SK-N-DZ (cell line): ENCODE measurements around the gene GOLGA2.

Source experiments
- DNase-seq: peaks from one replicate; pipeline ENCODE4 v3.0.0-alpha.2; 2015; ENCODE audit warnings: low spot score

The GOLGA2 gene

DNA sequence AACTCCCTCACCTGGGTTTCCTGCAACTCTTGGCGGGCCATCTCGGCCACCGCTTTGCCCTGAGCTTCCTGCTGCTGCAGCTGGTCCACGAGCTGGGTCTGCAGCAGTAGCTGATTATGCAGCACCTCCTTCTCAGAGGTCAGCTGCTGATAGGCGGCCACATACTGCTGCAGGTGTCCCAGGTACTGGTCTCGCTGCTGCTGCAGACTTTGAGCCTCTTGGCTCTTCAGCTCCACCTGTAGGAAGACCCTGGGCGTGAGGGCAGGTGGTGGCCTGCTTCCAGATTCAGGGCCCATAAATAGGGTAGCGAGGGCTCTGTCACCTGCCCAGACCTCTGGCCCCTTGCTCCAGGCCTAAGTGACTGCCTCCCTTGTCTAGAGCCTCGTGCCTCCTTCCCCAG lies 16.7 kb downstream of the GOLGA2 start:
- no peak for DNase-seq

DNA sequence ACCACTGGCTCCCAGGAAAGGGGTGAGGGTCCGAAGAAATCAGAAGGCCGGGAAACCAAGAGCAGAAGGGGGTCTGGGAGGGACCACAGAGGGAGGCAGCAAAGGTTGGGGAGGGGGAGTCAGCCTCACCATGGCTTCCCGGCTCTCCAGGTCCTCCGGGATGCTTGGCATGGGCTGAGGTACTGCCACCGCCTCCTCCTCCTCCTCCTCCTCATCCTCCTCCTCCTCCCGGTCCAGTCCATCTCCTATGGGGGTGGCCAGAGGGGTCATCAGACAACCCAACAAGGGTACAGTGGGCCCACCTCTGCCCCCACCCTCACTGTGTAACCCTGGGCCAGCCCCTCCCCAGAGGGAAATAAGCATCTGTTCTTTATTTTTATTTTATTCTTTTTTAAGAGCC lies 17.5 kb downstream of the GOLGA2 start:
- DNase-seq = no peak

DNA sequence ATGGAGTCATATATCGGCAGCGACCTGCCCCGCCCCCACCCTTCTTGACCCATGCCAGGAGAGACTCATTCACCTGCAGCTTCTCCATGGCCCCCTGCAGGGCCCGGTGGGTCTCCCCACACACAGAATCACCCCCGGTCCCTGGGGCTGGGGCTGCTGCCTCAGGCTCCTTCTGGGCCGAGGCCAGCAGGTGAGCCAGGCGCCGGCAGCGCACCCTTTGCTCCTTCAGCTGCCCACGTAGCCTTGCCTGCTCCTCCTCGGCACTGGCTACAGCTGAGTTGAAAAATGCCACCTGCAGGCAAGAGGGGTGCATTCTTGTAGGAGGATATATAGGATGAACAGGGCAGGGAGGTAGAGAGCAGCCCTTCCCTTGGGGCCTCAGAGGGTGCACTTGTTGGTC lies 17.9 kb downstream of the GOLGA2 start:
- no peak for DNase-seq

DNA sequence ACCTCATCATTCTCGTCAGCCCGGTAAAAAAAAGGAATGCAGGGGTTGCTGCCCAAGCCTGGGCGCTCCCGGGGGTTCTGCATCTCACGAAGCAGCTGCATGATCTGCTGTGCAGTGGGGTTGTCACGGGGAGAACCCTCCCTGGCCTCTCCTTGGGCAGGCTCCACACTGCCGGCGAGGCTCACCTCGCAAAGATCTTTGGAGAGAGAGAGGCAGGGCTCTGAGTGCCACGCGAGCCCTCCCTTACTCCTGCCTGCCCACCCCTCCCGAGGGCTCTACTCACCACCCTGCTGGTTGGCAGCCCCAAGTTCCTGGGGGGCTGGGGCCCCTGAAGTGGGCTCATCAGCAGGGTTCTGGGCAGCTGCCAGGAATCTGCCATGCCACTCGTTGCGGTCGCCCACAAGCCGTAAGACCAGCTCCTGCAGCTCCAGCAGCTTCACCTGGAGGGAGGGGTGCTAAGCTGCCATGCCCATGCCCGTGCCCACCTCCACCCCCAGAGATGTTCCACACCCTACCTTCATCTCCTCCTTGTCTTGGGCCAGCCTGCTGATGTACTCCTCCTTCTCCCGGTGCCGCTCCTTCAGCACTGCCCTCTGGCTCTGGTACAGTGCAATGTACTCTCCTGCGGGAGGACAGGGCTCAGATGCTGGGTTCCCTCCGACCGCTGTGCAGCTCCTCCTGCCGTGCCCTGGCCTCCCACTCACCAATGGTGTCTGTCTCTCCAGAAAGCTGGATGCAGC lies 18.6 kb downstream of the GOLGA2 start:
- DNase-seq = no peak

DNA sequence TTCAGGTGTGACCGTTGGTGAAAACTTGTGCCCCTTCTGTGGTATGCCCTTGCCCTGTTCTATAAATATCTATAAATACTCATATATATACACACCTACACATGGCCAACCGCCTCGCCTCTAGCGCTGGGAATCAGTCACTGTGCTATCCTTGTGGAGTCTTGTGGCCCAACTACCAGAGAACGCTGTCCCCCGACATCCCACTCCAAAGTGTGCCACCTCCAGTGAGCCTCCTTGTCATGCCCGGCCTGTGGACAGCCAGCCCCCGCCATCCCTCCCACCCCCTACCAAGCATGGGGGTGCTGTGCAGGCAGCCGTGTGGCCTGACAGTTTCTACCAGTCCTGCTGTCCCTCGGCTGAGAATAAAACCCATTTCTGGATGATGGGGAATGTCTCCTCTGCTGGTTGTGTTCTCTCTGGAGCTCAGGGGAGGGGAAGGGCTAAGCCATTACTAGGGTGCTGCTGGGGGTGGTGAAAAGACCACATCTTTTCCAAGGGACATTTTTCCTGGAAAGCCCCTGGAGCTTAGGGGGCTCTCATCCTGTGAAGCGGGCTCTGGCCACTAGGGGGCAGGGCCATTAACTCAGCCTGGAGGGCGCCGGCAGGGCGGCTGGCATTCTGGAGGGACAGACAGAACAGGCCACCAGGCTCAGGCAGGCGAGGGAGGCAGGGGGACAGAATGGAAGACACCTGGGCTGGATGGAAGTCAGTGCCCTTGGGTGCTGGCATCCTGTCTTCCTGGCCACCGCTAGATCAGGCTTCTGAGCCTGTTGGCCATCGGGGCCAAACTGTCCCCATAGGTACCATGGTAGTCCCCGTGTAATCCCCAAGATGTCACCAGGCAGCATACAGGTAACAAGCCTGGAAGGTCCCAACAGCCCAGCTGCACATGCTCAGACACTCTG lies 20.7 kb downstream of the GOLGA2 start:
- peak; percentile 66 for DNase-seq

DNA sequence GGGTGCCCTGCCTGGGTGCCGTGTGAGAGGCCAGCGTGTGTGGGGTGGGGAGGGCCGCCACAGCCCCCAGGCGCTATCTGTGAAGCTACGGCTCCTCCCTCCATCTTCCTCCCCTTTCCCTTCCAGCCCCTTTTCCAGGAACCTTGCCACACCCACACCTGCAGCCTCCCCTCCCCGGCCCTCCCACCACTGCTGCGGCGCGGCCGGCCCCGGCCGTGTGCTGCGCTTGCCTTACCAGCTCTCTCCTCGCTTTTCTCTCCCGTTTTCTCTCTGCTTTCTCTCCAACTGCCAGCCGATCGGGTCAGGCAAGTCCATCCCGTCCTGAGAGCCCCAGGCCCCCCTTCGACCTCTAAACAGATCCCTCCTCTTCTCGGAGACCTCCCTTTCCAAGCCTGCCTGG lies 21.4 kb downstream of the GOLGA2 start:
- DNase-seq = no peak

DNA sequence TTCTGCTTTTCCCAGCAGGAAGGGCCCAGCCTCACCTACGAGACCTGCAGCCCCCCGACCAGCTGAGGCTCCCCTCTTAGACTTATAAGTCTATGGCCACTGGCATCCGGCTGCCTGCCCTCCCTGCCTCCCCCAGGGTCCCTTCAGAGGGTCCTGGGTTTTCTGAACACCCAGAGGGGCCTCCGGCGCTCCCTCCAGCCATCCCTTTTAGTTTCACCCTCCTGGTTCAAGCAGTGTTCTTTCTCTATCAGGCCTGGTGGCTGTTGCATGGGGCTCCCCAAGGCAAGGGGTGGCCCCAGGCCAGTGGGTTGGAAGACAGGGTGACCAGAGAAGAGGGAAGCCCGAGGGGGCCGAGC lies 21.8 kb downstream of the GOLGA2 start:
- DNase-seq = no peak

DNA sequence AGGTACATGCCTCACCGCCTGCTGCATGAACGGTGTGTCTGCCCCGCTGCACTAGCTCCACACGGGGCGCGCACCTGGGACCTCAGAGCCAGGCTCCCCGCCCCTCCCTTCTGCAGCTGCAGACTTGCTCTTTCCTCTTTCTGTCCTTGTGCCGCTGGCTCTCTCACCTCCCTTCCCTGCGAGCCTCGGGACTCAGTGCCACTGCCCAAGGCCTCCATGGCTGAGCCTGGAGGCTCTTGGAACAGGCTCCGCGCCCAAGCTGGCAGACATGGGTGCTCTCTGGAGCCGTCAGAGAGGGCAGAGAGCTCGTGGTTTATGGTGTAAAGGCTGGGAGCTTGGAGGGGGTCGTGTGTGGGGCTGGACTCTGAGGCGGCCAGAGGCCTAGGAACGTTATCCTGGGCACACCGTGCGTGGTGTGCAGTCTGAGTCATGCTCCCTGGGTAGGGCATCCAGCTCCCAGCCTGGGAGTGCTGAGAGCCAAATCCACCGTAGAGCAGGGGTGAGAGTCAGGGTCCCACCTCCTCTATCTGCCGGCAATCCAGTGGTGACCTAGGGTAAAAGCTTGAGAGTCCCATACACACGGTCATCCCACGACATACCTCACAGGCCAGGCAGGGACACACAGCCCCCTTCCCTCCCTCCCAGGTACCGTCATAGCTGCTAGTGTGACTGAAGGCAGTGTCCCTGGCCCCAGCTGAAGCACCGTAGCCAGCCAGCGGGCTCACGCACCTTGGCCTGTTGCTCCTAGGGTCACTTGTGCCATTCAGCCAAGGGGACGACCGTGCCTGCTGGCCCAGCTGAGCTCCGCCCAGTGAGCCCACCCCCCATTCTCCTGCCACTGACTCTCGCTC lies 22.4 kb downstream of the GOLGA2 start:
- no peak for DNase-seq

DNA sequence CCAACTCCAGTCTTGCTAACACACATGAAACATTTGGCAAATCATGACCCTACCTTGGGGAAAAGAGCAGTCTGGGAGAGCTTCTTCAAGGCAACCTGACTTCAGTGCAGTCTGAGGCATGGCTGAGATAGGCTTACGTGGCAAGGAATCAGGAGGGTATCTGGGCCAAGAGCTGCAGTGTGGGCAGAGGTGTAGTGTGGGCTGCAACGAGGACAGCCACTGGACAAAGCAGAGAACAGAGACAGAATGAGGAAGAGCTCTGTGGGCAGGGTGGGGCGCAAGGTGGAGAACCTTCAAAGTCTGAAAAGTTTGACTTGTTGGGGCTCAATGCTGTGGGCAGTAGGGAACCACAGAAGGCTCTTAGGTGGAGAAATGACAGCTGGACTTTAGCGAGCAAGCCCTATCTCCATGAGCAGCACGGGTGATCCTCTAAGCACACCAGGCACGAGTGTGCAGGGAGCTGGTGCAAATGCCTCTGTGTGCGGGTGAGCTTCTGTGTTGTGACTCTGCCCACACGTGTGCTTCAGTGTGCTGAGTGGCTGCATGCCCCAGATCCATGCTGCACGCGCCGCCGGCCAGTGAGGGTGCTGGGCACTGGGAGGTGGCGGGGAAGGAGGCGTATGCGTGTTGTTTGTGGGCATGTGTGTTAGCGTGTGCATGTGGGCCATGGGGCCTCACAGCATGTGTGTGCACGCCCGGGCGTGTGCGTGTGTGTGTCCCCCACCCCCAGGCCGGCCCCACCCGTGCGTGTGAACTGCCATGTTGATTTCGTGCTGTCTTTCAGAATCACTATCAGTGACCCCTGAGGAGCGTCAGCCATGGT lies 23.3 kb downstream of the GOLGA2 start:
- no peak for DNase-seq

DNA sequence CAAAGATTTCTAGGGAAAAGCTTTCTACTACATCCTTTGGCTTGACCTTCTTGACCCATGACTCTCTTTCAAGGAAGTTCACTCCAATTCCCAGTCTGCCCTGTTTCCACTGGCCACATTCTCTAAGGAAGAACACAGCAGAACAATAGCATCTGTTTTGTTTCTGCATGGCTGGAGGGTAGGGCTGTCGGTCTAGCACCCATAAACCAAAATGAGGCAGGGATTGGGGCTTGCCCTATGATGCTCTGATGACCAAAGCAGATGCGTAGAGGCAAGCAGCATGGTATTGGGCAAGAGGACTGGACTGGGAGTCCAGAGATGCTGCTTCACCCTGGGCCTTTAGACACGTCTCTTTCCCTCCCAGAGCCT lies 24.1 kb downstream of the GOLGA2 start:
- DNase-seq = no peak

DNA sequence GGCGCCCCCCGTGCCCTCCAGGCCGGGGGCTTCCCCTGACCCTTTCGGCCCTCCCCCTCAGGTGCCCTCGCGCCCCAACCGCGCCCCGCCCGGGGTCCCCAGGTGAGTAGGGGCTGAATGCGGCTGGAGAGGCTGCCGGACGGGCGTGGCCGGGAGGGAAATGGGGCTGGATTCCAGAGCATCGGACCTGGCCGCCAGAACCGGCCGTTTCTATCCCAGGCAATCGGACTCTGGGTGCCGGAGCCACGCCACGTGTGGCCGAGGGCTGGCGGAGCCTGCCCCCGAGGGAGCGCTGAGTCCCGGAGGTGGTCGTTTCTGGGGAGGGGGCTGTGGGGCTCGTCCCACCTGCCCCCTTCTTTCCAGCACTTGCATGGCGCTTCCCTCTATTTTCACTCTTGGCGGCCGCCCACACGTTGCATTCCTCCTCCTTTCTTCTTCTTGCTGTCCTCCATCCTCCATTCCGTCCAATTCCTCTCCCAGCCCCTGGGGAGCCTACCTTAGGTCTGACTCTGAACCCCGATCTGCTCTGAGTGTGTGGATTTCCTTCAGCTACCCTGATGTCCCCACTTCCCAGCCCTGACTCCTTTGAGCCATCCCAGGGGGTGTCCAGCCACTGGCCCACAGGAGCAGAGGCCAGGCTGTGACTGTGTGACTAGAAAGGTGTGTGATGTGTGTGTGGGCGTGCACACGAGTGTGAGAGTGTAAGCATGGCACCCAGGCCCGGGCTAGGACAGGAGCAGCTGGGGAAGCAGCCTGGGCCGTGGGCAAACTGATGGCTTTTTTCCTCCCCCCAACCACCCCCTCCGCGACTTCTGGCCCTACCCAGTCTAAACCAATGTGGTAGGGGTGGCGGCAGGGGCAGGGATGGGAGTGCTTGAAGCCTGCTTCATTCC lies 24.7 kb downstream of the GOLGA2 start:
- no peak for DNase-seq

DNA sequence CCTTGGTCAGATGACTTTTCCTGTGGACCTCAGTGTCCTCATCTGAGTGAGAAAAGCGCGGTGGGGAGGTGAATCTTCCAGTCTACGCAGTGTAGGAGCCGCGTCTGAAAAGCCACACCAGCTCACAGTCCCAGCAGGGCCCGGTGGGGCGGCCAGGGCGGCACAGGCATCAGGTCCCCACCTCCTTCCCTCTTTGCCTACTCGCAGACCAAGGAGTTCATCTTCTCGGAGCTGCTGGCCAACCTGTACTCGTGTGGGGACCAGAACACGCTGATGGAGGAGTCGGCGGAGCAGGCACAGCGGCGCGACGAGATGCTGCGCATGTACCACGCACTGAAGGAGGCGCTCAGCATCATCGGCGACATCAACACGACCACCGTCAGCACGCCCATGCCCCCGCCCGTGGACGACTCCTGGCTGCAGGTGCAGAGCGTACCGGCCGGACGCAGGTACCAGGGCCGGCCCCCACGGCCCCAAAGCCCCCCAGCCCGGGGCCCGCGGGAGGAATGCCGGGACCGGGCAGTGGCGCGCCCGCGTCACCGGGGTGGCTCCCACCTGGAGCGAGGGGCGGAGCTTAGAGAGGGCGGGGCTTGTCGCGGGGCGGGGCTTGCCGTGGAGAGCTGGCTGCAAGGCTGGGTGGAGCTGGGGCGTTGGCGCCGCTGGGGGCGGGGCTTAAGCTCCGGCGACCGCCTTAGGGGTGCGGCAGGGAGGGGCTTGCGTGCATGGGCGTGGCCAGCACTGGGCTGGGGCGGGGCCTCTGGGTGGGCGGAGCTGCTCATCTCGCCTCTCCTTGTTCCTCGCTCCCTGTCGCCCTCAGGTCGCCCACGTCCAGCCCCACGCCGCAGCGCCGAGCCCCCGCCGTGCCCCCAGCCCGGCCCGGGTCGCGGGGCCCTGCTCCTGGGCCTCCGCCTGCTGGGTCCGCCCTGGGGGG lies 25.6 kb downstream of the GOLGA2 start:
- DNase-seq = no peak

DNA sequence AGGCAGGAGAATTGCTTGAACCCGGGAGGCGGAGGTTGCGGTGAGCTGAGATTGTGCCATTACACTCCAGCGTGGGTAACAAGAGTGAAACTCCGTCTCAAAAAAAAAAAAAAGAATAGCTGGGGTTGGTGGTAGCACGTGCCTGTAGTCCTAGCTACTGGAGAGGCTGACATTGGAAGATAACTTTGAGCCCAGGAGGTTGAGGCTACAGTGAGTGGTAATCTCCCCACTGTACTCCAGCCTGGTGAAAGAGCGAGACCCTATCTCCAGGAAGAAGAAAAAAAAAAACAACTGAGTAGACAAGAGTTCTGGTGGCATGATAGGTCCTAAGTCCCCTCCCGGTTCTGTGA lies 26.3 kb downstream of the GOLGA2 start:
- no peak for DNase-seq

DNA sequence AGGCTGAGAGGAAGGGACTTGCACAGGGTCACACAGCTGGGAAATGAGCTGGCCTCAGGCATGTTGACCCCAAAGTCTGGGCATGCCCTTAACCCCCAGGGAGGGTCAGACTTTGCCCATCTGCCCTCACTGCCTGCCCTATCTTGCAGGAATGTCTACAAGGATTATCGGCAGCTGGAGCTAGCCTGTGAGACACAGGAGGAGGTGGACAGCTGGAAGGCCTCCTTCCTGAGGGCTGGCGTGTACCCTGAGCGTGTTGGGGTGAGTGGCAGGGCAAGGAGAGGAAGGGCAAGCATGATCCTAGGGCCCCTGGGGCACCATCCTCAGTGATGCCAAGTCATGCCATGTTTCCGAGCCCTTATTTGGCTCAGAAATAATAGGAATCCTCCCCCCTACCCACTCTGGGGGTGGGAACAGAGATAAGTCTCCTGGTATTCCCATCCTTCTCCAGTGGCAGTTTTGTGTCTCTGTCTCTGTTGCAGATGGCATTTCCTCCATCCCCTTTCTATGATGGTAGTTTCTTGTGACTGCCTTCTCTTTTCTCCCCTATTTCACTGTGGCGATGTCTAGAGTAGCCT lies 28.5 kb downstream of the GOLGA2 start:
- no peak for DNase-seq

DNA sequence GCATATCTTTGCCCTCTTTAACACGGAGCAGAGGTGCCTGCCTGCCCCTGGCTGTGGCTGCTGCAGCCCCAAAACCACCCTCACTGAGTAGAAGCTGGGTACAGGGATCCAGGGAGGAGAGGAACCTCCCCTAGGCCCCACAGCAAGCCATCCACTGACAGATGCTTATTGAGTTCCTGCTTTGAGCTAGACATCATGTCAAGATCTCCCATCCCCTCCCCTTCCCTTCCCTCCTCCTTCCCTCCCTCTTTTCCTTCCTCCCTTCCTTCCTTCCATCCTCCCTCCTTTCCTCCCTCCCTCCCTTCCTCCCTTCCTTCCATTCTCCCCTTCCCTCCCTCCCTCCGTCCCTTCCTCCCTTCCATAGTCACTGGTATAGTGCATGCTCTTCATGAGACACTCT lies 29.3 kb downstream of the GOLGA2 start:
- DNase-seq = no peak

DNA sequence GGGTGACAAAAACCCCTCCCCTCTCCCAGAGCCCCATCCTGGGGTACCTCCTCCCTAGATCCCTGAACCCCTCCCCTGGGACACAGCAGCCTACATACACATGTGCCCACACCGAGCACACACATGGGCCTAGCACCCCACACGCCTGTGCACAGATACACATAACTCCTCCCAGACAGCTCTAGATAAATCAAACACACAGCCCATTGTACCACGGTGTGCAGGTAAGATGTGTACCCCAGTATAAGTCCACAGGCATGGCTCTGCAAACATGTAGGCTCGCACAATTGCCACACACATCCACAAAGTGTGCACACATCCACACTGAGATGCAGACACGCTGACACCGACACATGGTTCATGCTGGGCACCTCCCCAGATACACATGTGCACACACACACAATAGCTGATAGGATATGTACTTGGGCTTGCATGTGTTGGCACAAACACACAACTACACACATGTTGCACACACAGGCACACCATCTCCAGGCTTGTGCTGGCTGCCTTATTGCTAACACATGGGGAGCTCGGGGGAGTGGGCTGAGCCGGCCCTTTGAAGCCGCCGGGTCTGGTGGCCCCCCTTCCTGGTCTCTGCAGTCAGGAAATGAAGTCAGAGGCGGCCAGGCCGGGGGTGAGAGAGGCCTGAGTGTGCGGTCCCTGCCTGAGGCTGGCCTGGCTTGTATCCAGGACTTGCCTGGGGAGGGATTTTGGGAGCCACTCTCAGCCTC lies 30.2 kb downstream of the GOLGA2 start:
- no peak for DNase-seq

DNA sequence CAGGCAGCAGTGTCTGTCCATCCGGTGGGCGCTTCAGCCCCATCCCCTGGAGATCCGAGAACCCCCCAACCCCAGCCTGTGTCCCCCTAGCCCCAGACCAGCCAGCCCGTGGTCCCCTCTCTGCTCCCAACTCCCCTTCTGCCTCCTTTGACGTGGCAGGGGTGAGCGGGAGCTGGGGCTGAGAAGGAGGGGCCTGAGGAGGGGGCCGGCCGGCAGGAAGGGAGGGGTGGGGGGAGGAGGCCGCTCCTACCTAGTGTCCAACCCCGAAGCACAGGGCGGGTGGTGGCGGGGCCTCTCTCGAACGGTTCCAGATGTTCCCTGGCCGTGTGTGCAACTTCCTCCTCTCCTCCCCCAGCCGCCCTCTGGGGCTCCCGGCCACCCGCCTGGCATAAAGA lies 31.0 kb downstream of the GOLGA2 start:
- peak; percentile 74 for DNase-seq
